WTC11 (cell line): ENCODE results near the gene ALPI. TPM values are rescaled to one million over a fixed set of nuclear protein-coding genes. Genes with fewer than 3 reads are reported as not detected.

Experiments used
- ATAC-seq: fragments of 200-7000 bp; cut with Tn5 transposase; 2 replicates; pipeline ENCODE4 v1.10.0; 2021; ENCODE audit warnings: mild to moderate bottlenecking, moderate library complexity
- CTCF ChIA-PET: fragments of 300-600 bp; sonication (Branson Sonifier 250); formaldehyde crosslinking; loops from one replicate; lab custom pipeline; 2021; ENCODE audit warnings: antibody characterized with exemption; lab: Charles Lee
- POLR2A ChIA-PET: fragments of 350-600 bp; sonication (Branson Sonifier 250); formaldehyde crosslinking; loops from one replicate; lab custom pipeline; 2021; ENCODE audit warnings: antibody characterized with exemption; lab: Charles Lee
- DNase-seq: peaks from one replicate; pipeline ENCODE4 v3.0.0; 2021; ENCODE audit warnings: low spot score
- H3K27ac Mint-ChIP-seq: 2 replicates; pipeline ENCODE4 v1.8.0; 2021; ENCODE audit warnings: mixed read lengths
- H3K27me3 Mint-ChIP-seq: 2 replicates; pipeline ENCODE4 v1.8.0; 2021; ENCODE audit warnings: low read depth, mild to moderate bottlenecking, moderate library complexity, mixed read lengths
- H3K36me3 Mint-ChIP-seq: 2 replicates; pipeline ENCODE4 v1.8.0; 2021; ENCODE audit warnings: mixed read lengths
- H3K4me1 Mint-ChIP-seq: 2 replicates; pipeline ENCODE4 v1.8.0; 2022; ENCODE audit warnings: mixed read lengths
- H3K4me3 Mint-ChIP-seq: 2 replicates; pipeline ENCODE4 v1.8.0; 2021; ENCODE audit warnings: mild to moderate bottlenecking, moderate library complexity, mixed read lengths
- H3K9me3 Mint-ChIP-seq: 2 replicates; pipeline ENCODE4 v1.8.0; 2021; ENCODE audit warnings: mixed read lengths
- ARID4B ChIP-seq: sonication (generic); formaldehyde crosslinking; IDR thresholded peaks from 2 replicates; pipeline ENCODE4 v1.8.0; 2023; ENCODE audit warnings: missing genetic modification reagents, mild to moderate bottlenecking, borderline replicate concordance
- CDX4 ChIP-seq: fragments of 250-450 bp; sonication (Bioruptor Pico); IDR thresholded peaks from 2 replicates; pipeline ENCODE4 v1.9.0; 2021; ENCODE audit warnings: moderate library complexity, mild to moderate bottlenecking, inconsistent platforms, borderline replicate concordance
- CTCF ChIP-seq: fragments of 200-600 bp; IDR thresholded peaks from 2 replicates; pipeline ENCODE4 v1.8.0; 2022; ENCODE audit warnings: antibody characterized with exemption
- E2F1 ChIP-seq: sonication (generic); formaldehyde crosslinking; IDR thresholded peaks from 2 replicates; pipeline ENCODE4 v1.8.0; 2022; ENCODE audit warnings: mild to moderate bottlenecking, missing genetic modification reagents
- ELF4 ChIP-seq: sonication (generic); formaldehyde crosslinking; IDR thresholded peaks from 2 replicates; pipeline ENCODE4 v1.8.1; 2022; ENCODE audit warnings: low read depth, mild to moderate bottlenecking, moderate library complexity, missing genetic modification reagents
- EMX1 ChIP-seq: fragments of 250-450 bp; sonication (Bioruptor Pico); IDR thresholded peaks from 2 replicates; pipeline ENCODE4 v1.8.0; 2021; ENCODE audit warnings: mild to moderate bottlenecking
- ERG ChIP-seq: fragments of 250-450 bp; sonication (Bioruptor Pico); IDR thresholded peaks from 2 replicates; pipeline ENCODE4 v1.8.0; 2021; ENCODE audit warnings: mild to moderate bottlenecking
- FOXP1 ChIP-seq: sonication (generic); formaldehyde crosslinking; IDR thresholded peaks from 2 replicates; pipeline ENCODE4 v1.8.0; 2022; ENCODE audit warnings: missing genetic modification reagents, mild to moderate bottlenecking, moderate library complexity, borderline replicate concordance
- GTF2I ChIP-seq: fragments of 250-450 bp; sonication (Bioruptor Pico); conservative IDR thresholded peaks from 2 replicates; pipeline ENCODE4 v1.4.0; 2021; ENCODE audit warnings: mild to moderate bottlenecking
- IRF1 ChIP-seq: sonication (generic); formaldehyde crosslinking; IDR thresholded peaks from 2 replicates; pipeline ENCODE4 v1.8.0; 2023; ENCODE audit warnings: missing genetic modification reagents
- JUN ChIP-seq: sonication (generic); formaldehyde crosslinking; IDR thresholded peaks from 2 replicates; pipeline ENCODE4 v1.8.0; 2023; ENCODE audit warnings: mild to moderate bottlenecking, missing genetic modification reagents
- MYBL2 ChIP-seq: sonication (generic); formaldehyde crosslinking; IDR thresholded peaks from 2 replicates; pipeline ENCODE4 v1.8.1; 2023; ENCODE audit warnings: mild to moderate bottlenecking, moderate library complexity, missing genetic modification reagents
- PRRX2 ChIP-seq: fragments of 250-450 bp; sonication (Bioruptor Pico); IDR thresholded peaks from 2 replicates; pipeline ENCODE4 v1.8.0; 2021; ENCODE audit warnings: mild to moderate bottlenecking
- SMAD4 ChIP-seq: sonication (generic); formaldehyde crosslinking; IDR thresholded peaks from 2 replicates; pipeline ENCODE4 v1.8.0; 2022; ENCODE audit warnings: mild to moderate bottlenecking, missing genetic modification reagents
- TEAD4 ChIP-seq: sonication (generic); formaldehyde crosslinking; IDR thresholded peaks from 2 replicates; pipeline ENCODE4 v1.8.0; 2022; ENCODE audit warnings: mild to moderate bottlenecking, missing genetic modification reagents
- ZNF138 ChIP-seq: sonication (generic); formaldehyde crosslinking; conservative IDR thresholded peaks from 2 replicates; pipeline ENCODE4 v1.8.1; 2022; ENCODE audit warnings: mild to moderate bottlenecking, moderate library complexity, missing genetic modification reagents
- ZNF219 ChIP-seq: sonication (generic); formaldehyde crosslinking; IDR thresholded peaks from 2 replicates; pipeline ENCODE4 v1.8.0; 2023; ENCODE audit warnings: missing genetic modification reagents, mild to moderate bottlenecking, borderline replicate concordance
- ZNF232 ChIP-seq: sonication (generic); formaldehyde crosslinking; IDR thresholded peaks from 2 replicates; pipeline ENCODE4 v1.8.0; 2022; ENCODE audit warnings: mild to moderate bottlenecking, missing genetic modification reagents
- ZNF263 ChIP-seq: sonication (generic); formaldehyde crosslinking; IDR thresholded peaks from 2 replicates; pipeline ENCODE4 v1.8.1; 2022; ENCODE audit warnings: low read depth, mild to moderate bottlenecking, moderate library complexity, missing genetic modification reagents
- ZNF423 ChIP-seq: fragments of 250-450 bp; sonication (Bioruptor Pico); IDR thresholded peaks from 2 replicates; pipeline ENCODE4 v2.1.2; 2022; ENCODE audit warnings: mild to moderate bottlenecking, moderate library complexity
- total RNA-seq: library from RNA; stranded (reverse); gene quantifications from 3 replicates; pipeline ENCODE4 v1.2.3, GENCODE V29; 2021

Gene ALPI
- total RNA-seq, 1 experiment from 2014 or later: not detected

GRCh38 chr2:232502511-232502910, 46.6 kb downstream of the ALPI start:
- Mint-ChIP-seq H3K36me3 (no peaks in the 10 kb centered on the region), H3K27me3 (peaks cover 53% of the 10 kb centered on the region), H3K27ac (no peak overlapping the region), H3K4me1 (peaks cover 22% of the 10 kb centered on the region), H3K9me3 (no peaks in the 10 kb centered on the region)
- ATAC-seq: peak; percentile 17
- POLR2A ChIA-PET: interaction anchor here (1.0 to 1.2 kb wide), 2 partner anchors 21 to 48 kb away, joined by 3 to 4 read pairs; partner anchors contain the start of genes EIF4E2 and TIGD1
- CTCF ChIA-PET: interaction anchor here (0.6 to 3.2 kb wide), 5 partner anchors 13 to 135 kb away, joined by 3 to 33 read pairs (median 4); no protein-coding TSS in a partner anchor
- TF ChIP-seq SMAD4 (CRISPR knock-in tag) (no peak), GTF2I (CRISPR knock-in tag) (no peak), CTCF (no peak), CDX4 (CRISPR knock-in tag) (no peak), E2F1 (CRISPR knock-in tag) (no peak), ZNF219 (CRISPR knock-in tag) (no peak), ZNF232 (CRISPR knock-in tag) (no peak), ZNF423 (CRISPR knock-in tag) (no peak), MYBL2 (CRISPR knock-in tag) (no peak), ARID4B (CRISPR knock-in tag) (no peak), IRF1 (CRISPR knock-in tag) (no peak), ERG (CRISPR knock-in tag) (no peak), ELF4 (CRISPR knock-in tag) (no peak), FOXP1 (CRISPR knock-in tag) (no peak), JUN (CRISPR knock-in tag) (no peak), EMX1 (CRISPR knock-in tag) (no peak), ZNF138 (no peak), PRRX2 (CRISPR knock-in tag) (no peak), TEAD4 (CRISPR knock-in tag) (no peak), ZNF263 (CRISPR knock-in tag) (no peak)
- TF ChIP-seq, all 79 proteins: peak for 0
- H3K4me3 Mint-ChIP-seq: peak overlapping the region; percentile 95
- no peak for DNase-seq
